Activated T-cell treated with anti-CD3 and anti-CD28 coated beads, Interleukin-2, amount 50 U/mL, for 1 hour (primary cell): ENCODE results near the gene ACTR8.

Experiments
- DNase-seq: peaks from one replicate; pipeline ENCODE4 v3.0.0-alpha.2; 2020

ACTR8 gene

DNA sequence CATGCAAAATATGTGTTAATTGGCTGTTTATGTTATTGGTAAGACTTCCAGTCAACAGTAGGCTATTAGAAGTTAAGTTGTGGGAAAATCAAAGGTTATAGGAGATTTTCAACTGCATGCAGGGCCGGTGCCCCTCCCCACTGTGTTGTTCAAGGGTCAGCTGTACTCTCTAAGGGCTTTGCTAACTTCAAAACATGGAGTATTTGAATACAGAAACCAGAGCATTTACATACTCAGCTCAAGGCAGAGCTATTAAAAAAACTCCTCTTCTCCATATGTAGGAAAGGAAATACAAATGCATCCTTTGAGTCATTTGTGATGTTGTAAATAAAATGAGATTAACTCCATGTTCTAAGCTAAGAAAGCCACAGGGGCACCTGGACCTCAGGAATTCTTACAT lies 18.8 kb downstream of the ACTR8 start:
- DNase-seq: no peak

DNA sequence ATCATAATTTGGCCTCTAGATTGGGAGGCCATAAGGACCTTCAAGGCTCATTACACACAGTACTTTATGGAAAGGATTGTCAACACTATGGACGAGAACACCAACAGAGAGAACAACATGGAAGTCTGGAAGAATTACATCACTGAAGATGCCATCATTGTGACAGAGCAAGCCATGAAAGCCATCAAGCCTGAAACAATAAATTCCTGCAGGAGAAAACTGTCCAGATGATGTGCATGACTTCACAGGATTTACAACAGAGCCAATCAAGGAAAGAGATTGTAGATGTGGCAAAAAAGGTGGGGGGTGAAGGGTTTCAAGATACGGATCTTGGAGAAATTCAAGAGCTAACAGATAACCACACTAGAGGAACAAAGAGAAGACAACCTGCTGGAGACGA lies 19.7 kb downstream of the ACTR8 start:
- DNase-seq: no peak

DNA sequence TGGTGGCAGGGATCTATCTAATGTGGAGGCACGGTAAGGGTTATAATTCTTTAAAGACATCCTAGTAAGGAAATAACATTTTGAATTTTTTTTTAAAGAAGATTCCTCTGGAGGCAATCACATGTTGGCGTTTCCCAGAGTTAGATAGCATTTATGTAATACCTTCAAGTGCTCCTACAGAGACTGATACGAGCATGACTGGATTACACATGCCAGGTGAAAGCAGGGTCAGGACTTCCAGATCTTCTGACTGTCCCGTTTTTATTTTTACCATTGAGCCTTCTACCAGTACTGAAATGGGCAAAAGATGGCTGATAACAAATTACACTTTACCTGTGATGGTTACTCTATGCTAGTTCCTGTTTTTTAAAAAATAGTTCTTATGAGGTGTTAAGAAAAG lies 21.8 kb downstream of the ACTR8 start:
- no peak for DNase-seq

DNA sequence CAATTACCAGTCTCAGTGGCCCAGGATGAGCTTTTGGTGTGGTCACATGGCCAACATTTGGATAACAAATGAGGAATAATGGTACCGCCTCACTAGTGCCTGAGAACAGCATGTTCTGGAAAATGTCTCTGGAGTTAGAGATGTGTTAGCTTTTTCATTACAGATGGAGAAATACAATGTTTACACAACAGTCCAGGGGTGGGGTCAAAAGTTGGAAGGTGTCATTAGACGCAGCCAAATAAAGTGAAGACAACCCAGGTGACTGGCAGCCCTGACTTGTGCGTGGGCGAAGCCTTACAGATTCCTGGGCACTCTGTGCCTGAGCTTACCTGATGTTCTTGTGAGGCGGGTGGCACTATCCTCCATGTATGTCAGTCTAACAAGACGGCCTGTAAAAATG lies 22.8 kb downstream of the ACTR8 start:
- DNase-seq: no peak

DNA sequence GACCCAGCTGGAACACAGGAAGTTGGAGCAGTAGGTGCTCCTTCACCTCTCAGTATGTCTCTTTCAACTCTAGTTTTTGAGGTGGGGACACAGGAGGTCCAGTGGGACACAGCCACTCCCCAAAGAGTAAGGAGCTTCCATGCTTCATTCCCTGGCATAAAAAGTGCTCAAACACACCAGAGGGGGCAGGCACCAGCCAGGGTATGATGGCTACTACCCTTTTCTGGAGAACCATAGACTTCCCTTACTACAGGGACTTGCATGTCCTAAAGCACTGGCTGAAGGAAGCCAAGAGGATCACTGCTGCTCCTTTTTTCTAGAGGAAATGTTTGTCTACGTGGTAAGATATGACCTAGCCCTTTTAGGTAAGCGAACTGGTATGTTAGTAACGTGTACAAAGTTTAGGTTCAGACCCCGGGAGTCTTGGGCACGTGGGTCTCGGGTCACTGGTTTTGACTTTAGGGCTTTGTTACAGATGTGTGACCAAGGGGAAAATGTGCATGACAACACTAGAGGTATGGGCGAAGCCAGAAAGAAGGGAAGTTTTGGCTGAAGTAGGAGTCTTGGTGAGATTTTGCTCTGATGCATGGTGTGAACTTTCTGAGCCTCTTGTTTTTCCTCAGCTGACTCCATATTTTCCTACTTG lies 23.7 kb downstream of the ACTR8 start:
- no peak for DNase-seq

DNA sequence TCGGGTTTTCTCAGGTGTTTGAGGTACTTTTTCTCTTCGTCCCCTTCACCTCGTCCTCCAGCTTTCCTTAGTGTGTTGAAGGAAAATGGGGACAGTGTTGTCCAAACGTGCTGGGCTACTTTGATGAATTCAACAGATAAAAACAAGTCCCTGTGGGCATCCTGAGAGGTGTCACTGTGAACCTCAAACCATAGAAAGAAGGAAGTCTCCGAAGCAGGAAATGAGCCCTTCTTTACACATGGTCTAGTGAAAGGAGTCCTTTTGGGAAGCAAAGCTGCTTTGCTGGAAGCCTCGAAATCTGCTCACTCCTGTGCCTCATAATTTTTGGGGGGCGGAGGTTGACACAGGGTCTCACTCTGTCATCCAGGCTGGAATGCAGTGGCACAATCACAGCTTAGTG lies 25.0 kb downstream of the ACTR8 start:
- DNase-seq: no peak

DNA sequence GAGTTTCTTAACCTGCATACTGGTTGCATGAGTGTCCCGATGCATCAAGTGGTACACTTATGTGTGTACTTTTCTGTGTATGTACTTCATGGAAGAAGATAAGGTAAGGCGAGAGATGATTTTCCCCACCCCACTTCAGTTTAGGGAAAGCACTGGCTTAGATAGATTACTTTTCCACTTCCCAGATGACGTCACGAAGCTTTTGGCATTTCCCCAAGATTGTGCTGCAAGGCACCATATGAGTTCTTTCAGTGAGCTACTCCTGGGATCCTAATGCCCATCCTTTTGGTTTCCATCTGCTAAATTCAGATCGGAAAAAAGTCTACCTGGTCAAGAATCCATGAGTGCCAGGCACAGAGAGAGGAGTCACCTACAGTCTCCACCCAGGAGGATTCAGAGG lies 31.1 kb downstream of the ACTR8 start:
- no peak for DNase-seq

DNA sequence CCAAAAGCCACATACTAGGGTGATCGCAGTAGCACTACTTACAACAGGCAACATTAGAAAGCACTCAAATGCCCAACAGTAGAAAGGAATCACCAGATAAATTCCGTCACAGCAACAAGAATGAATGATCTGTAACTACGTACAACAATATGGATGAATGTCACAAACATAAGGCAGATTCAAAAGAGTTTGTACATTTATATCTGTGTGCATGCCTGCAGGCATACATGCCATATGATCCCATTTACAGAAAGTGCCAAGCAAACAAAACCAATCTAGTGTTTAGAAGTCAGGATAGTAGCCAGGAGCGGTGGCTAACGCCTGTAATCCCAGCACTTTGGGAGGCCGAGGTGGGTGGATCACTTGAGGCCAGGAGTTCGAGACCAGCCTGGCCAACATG lies 32.0 kb downstream of the ACTR8 start:
- DNase-seq: no peak

DNA sequence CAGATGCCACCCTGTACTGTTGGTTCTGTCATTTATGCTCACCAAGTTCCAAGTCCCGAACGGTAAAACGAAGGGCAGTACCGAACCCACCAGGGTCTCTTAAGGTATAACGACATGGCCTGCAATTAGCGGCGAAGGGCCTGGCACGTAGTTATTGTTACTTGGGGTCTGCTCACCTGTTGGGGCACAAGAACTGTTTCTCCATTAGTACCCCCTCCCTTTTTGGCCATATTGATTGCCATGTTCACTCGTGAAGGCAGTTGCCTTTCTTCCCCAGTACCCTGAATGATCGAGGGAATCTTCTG lies 35.1 kb downstream of the ACTR8 start:
- DNase-seq: no peak

DNA sequence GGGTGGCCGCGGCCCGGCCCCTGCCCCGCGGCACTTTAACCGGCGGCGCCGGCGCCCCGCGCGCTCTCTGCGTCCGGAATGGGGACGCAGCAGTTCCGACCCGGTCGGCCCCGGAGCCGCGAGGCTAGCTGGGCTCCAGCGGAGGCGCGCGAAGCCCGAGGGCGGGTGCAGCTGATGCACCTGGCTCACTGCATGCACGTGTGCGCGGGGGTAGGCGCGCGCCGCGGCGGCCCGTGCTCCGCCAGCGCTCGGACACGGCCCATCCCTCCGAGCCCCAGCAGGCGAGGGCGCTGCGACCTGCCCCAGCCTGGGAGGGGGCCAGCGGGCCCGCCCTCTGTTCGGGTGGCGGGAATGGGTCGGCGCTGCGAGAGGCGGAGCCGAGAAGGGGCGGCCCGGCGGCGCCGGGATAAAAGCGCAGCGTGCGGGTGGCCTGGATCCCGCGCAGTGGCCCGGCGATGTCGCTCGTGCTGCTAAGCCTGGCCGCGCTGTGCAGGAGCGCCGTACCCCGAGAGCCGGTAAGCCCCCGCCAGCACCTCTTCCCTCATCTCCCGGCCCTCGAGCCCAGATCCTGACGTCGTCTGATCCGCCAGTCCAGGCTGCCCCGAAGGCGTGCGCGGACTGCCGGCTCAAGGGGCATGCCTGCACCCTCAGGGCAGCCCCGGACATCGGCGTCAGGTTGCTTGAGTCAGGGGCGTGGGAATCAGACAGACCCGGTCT lies 35.7 kb downstream of the ACTR8 start, which contains the start of the genes CHDH and IL17RB:
Gene CHDH (minus strand): TSS at position 286 of the 717 bp plus-strand sequence. CDS start 22,411 bp downstream, outside the sequence.
Gene IL17RB (plus strand): TSS at position 435 of the 717 bp plus-strand sequence. CDS start 21 bp downstream, at position 456.
- DNase-seq: no peak

DNA sequence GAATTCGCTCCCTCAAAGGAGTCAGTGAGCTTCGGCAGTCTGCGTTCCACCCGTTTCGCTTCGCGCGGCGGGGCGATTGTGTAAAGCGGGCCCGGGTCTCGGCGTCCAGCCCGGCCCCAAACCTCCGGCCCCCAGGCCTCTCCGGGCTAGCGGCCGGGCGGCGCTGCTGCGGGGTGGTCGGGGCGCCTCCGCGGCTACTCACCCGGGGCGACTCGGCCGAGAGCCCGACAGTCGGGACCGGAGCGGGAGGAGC lies 36.1 kb downstream of the ACTR8 start:
- no peak for DNase-seq

DNA sequence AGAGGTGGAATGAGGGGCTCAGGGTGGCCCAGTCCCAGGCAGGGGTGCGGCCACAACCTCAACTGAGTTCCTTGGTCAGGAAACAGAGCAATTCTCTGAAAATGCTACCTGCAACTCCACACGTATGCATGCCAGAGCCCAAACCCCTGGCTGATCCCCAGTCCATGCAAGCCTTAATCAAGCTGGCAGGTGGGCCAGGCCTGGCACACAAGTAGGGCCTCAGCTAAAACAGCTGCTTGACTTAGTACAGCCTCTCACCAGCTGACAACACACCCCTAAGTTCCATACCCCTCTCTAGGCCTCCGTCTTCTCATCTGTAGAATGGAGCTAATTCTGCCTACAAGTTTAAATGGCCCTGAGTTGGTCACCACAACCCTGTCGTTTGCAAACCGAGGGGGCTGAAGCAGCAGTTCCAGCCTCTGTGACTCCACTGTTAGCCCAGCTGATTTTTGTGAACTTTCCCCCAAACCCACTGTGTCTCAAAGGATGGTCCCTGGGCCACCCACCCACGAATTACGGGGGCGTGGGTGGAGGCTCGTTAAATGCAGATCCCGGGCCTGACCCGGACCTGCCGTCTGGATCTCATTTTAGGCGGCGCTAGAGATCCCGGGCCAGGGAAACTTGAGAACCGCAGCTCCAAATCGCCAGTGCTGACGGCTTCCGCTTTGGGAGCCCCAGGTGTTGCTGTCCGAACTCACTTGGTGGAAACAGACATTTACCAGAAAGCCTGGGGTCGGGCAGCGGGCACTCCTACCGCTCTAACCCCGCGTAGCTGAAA lies 36.7 kb downstream of the ACTR8 start:
- no peak for DNase-seq

DNA sequence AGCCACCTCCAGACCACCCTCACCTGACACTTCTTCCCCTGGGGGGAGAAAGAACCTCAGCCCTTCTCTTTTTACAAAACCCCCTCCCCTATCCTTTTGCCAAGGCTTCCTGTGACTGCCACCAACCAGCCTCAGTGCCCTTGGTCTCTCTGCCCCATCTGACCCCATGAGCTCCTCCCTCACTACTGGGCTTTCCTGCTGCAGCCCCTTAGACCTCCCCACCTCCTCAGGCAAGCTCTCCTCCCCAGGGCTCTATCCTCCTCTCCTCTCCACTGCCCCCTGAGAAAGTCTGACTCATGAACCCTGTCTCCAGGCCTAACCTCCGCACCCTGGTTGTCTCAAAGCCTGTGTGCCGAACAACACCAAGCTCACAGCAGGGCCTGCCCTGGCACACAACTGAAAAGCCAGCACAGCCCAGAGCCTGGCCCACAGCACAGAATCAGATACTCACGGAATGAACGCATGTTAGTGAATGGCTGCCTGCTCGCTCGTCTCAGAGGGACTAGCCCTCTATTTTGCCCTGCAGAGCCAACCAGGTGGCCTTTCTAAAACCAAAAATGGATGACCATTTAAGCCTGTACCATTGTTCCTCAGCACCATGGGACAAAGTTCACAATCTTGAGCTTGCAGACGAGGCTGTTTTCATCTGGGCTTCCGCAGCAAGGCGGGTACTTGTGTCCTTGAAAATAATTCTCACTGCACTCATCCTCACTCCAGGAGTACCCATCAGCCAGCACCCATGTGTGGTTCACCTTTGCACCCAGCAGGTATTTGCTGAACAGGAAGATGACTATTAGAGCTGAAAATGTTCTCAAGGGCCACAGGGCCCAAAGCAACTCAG lies 37.5 kb downstream of the ACTR8 start:
- no peak for DNase-seq

DNA sequence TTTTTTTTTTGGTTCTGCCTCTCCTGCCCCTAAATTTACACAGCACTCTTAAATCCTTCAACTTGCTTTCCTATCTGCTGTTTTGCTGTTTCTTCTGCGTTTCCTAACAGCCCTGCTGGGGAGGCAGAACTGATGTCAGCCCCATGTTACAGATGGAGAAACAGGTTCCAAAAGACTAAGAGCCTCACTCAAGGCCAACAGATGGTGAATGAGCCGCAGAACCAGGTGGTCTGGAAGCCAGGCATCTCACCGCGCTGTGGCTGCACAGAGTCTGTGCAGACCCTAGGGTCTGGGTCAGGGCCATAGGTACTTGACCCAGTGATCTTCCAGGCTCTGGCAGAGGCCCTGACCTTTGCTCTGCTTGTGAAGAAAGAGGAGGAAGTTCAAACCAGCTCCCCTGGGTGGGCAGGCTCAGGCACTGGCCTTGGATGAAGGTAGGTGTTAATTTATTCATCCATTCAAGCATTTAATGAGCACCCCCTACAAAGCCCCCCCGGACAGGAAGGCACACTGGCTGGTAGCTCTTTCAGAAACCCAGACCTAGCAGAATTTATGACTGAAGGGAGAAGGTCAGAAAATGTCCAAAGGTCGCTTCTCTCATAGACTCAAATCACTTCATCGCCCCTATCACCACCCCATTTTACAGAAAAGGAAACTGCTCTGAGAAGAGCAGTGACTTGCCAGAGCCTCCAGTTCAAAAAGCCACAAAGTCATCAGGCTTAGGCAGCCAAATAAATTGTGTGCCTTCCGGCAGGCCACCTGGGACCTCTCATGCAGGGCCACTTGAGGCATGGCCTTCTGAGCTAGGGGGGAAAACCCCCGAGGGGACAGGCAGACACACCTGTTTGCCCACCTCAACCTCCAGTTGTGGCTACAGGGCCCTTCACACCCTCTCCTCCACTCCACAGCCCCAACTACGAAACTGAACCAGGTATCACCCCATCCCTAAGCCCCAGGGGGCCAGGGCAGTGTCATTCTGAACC lies 38.5 kb downstream of the ACTR8 start:
- no peak for DNase-seq

DNA sequence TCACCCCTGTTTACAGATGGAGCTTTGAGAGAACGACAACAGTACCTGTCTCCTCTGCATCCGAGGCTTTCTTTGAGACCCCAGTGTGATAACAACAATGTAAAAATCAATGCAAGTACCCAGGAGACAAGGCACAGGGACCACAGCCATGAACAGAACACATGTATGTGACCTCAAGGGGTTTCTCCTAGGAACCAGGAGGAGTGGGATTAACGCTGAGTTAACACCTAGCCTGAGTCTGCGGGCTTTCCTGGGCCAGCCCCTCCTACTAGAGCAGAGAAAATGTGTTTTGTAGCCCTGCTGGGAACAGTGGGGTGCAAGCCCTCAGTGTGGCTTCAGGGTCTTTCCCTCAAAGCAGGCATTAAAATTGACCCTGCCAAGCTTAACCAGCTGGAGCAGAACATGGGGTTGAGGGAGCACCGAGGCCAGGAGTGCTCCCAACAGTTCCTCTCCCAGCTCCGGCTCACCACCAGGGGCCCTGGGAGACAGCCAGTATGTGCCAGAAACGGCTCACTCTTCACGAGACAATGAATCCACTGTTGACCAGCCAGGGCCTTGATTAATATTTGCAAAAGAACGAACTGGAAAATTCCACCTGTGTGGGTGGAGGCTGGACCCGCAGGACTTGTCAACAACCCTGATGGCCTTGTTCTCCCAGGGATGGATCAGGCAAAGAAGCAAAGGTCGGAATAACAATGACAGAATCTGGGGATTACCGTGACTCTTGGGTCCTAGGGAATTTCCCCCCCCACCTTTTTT lies 39.3 kb downstream of the ACTR8 start:
- DNase-seq: no peak

DNA sequence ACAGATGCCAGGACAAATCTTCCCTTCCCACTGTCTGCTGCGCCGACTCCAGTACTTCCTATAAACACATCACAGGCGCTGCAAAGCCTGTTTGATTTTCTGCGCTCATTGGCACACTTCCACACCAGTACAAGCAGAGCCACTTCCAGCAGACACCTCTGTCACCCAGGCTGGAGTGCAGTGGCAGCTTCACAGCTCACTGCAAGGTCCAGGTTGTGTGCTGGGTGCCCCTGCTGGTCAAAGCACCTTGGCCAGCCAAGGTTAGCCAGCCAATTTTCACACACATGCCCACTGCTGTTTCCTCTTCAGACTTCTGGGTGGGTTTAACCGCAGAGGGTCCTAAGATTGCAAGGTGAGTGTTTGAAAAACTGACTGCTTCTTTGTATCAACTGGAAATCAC lies 40.7 kb downstream of the ACTR8 start:
- DNase-seq: no peak

DNA sequence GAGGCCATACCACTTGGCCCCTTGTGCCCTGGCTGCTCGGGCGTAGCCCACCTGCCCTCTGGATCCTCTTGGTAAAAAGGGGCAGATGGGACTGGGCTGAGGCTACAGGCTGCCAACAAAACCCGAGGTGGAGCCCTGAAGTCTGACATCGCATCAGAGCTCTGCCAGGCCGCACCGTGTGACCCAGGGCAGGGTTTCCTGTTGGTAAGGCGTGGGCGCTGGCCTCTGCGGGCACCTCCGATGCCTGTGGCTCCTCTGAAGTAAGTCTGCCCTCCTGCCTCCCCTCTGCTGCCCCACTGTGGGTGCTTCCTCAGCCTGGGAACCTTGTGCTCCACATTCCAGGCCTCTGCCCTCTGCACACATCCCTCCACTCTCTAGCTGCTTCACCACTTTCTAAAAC lies 44.6 kb downstream of the ACTR8 start:
- DNase-seq: no peak

DNA sequence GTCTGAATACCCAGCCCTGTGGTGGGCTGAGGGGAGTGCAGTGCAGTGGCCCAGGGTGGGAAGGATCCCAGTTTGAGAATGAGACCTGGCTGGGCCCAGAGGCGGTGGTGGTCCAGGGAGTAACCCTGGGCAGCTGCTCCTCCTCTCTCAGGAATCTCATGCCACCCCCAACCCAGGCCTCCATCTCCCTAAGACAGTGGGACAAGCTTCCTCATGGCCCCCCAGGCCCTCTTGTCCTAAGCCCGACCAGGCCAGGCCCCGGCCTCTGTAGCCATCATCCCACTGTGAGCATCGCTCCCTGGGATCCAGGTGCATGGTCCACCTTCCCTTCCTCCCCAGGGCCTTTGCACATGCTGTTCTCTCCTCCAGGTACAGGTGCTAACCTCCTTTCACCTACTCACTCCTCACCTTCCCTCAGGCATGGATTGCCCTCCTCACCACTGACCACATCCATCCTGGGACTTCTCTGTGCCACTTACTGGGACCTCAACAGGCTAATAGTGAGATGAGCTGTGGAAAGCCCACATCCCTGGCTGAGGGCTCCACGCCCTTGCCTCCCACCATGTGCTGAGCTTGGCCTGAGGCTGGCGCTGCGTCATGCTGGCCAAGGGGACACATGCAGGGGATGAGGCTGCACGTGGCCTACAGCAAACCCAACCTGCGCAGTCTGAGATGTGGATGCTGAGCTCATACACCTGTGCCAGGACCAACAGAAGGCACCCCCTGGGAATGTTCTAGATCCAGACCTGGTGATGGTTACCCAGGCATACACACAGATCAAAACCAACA lies 45.7 kb downstream of the ACTR8 start:
- no peak for DNase-seq

DNA sequence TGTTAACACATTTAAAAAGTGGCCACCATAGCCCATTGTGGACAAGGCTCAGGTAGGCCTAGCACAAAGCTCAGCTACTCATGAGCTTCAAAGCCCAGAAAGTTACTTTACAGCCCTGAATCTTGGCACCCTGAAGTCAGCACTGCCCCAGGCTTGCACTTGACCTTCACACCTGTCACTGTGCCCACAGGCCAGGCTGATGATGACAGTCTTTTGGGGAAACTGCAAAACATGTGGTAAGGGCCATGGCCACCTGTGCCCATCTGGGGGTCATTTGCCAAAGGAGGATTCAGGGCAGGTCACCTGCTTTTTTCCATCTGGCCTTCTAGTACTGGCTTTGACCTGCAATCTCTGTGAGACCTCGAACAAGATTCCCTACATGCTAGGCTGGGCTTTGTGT lies 46.7 kb downstream of the ACTR8 start:
- no peak for DNase-seq

DNA sequence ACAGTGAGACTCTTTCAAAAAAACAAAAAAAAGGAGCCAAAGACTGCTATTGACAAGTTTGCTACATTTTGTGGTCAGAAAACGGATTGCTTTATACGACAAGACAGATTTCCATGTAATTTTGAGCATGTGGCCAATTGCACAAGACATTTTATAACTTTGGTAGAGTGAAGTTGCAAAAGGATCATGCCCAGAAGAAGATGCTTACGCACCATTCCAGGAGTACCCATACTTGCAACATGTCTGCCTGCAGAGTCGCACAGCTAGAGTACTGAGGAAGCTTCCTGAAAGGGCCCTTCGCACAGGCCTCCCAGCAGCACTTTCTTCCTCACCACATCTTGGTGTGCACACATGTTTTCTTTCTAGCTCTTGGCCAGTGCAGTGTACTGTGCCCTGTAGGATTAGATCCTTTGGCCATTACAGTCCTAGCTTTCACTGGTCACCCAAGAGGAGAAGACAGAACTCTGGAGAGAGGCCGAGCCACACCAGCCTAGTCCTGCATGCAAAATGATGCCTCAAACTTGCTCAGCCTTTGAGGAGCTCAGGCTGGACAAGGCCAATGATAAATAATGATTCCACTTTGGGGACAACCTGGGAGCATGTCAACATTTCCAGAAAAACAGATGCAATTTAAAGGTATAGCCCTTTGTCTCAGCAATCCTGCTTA lies 47.4 kb downstream of the ACTR8 start:
- no peak for DNase-seq
